ENCODE data around the gene KDM5A. TPM values are rescaled to one million over a fixed set of nuclear protein-coding genes. Genes with fewer than 3 reads are reported as not detected.
"Not testable (repeated sequence)": the region's sequence is repeated elsewhere in the genome, so short reads cannot be mapped to it uniquely, and the experiment has no call there.

Gene KDM5A
- 28.4 and 32.2 TPM in 2 replicates for total RNA-seq (2014; rRNA removed; shearing (Covaris generic))

GRCh38 chr12:389142-390096, at the start of gene KDM5A:
Gene KDM5A, minus strand, starts transcription at chr12:389320. Its CDS starts 229 bp downstream, at chr12:389091.
- DNase-seq (ENCODE audit: low spot score), result peak; percentile 90

- not testable (repeated sequence) for DNase-seq (ENCODE audit: low spot score)
Observed at GRCh38 chr12:435737-436136, 46.6 kb upstream of the KDM5A start.

- DNase-seq (ENCODE audit: low spot score), result no peak
Observed at GRCh38 chr12:422526-422925, 33.4 kb upstream of the KDM5A start.

- DNase-seq (ENCODE audit: low spot score), result no peak
Observed at GRCh38 chr12:418432-418831, 29.3 kb upstream of the KDM5A start.

GRCh38 chr12:414859-415258, 25.7 kb upstream of the KDM5A start:
- DNase-seq (ENCODE audit: low spot score), result no peak

- peak; percentile 53 for DNase-seq (ENCODE audit: low spot score)
Observed at GRCh38 chr12:402029-402389, 12.9 kb upstream of the KDM5A start.

GRCh38 chr12:401235-402028, 12.3 kb upstream of the KDM5A start, which contains the start of gene CCDC77:
Gene CCDC77, plus strand, starts transcription at chr12:401644. Its CDS starts 7,740 bp downstream, at chr12:409384.
- peak; percentile 93 for DNase-seq (ENCODE audit: low spot score)

- DNase-seq (ENCODE audit: low spot score), result no peak
Observed at GRCh38 chr12:400828-401227, 11.7 kb upstream of the KDM5A start.

- DNase-seq (ENCODE audit: low spot score), result no peak
Observed at GRCh38 chr12:388541-389141, 479 bp downstream of the KDM5A start.

- DNase-seq (ENCODE audit: low spot score), result no peak
Observed at GRCh38 chr12:388012-388411, 1.1 kb downstream of the KDM5A start.

GRCh38 chr12:386651-387050, 2.5 kb downstream of the KDM5A start:
- DNase-seq (ENCODE audit: low spot score), result peak; percentile 65

- not testable (repeated sequence) for DNase-seq (ENCODE audit: low spot score)
Observed at GRCh38 chr12:370739-371485, 18.2 kb downstream of the KDM5A start.

GRCh38 chr12:367972-368371, 21.1 kb downstream of the KDM5A start:
- DNase-seq (ENCODE audit: low spot score), result no peak

GRCh38 chr12:366820-367219, 22.3 kb downstream of the KDM5A start:
- DNase-seq (ENCODE audit: low spot score), result no peak

GRCh38 chr12:359091-359490, 30.0 kb downstream of the KDM5A start:
- no peak for DNase-seq (ENCODE audit: low spot score)

- no peak for DNase-seq (ENCODE audit: low spot score)
Observed at GRCh38 chr12:356276-356988, 32.7 kb downstream of the KDM5A start.

- DNase-seq (ENCODE audit: low spot score), result not testable (repeated sequence)
Observed at GRCh38 chr12:351197-351596, 37.9 kb downstream of the KDM5A start.

GRCh38 chr12:349625-350024, 39.5 kb downstream of the KDM5A start:
- DNase-seq (ENCODE audit: low spot score), result not testable (repeated sequence)

- DNase-seq (ENCODE audit: low spot score), result not testable (repeated sequence)
Observed at GRCh38 chr12:343036-343435, 46.1 kb downstream of the KDM5A start.

- no peak for DNase-seq (ENCODE audit: low spot score)
Observed at GRCh38 chr12:337039-337438, 52.1 kb downstream of the KDM5A start.

- no peak for DNase-seq (ENCODE audit: low spot score)
Observed at GRCh38 chr12:334125-334524, 55.0 kb downstream of the KDM5A start.
